GM12892 (cell line): Measurements from ENCODE around the gene ANGPTL4.

Experiments used
- POLR2A ChIP-seq: IDR thresholded peaks from 2 replicates; pipeline ENCODE4 v1.6.1; 2011; ENCODE audit warnings: low read depth, low read length, control low read depth
- TAF1 ChIP-seq: IDR thresholded peaks from 2 replicates; pipeline ENCODE4 v1.6.1; 2011; ENCODE audit warnings: low read depth, mild to moderate bottlenecking, control low read depth, low read length, borderline replicate concordance

DNA sequence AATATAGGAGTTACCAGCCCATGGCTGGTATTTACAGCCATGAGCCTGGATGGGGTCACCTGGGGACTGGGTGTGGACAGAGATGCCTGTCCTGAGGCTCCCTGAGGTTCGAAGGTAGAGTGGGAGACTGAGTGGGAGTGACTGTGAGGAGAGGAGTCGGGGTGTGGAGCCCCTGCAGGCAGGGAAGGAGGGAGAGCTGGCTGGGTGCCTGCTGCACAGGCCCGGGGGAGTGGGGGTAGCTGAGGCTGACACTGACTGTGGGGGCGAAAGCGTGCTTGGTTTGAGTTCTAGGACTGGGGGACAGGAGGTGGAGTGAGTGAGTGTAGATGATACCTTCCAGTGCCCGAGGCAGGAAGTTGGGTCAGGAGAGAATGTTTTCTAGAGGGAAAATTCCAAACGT lies 33.3 kb downstream of the ANGPTL4 start:
- TF ChIP-seq POLR2A (no peak), TAF1 (no peak)
